GM04504 (cell line): ENCODE measurements around the gene FTSJ3.

ENCODE experiments used
- DNase-seq: peaks from one replicate; pipeline ENCODE4 v3.0.0-alpha.2; 2012; ENCODE audit warnings: low read depth

Gene FTSJ3

GRCh38 chr17:63842540-63843386 is 15.3 kb upstream of the FTSJ3 start, which contains the start of gene SMARCD2:
Gene SMARCD2, minus strand, starts transcription at chr17:63842685. Its CDS starts 11 bp downstream, at chr17:63842674.
- peak; percentile 98 for DNase-seq

GRCh38 chr17:63842173-63842539 is 14.7 kb upstream of the FTSJ3 start:
- DNase-seq: no peak

GRCh38 chr17:63841350-63842172 is 14.1 kb upstream of the FTSJ3 start:
- DNase-seq: no peak

GRCh38 chr17:63840591-63841349 is 13.3 kb upstream of the FTSJ3 start:
- DNase-seq: peak; percentile 38

- peak; percentile 52 for DNase-seq
Measured at GRCh38 chr17:63838631-63839171, 11.2 kb upstream of the FTSJ3 start.

GRCh38 chr17:63837962-63838600 is 10.6 kb upstream of the FTSJ3 start:
- DNase-seq: no peak

- DNase-seq: no peak
Measured at GRCh38 chr17:63837480-63837879, 10.0 kb upstream of the FTSJ3 start.

GRCh38 chr17:63836811-63837210 is 9.3 kb upstream of the FTSJ3 start:
- no peak for DNase-seq

- no peak for DNase-seq
Measured at GRCh38 chr17:63835167-63835720, 7.8 kb upstream of the FTSJ3 start.

- peak; percentile 60 for DNase-seq
Measured at GRCh38 chr17:63834431-63835166, 7.1 kb upstream of the FTSJ3 start.

- DNase-seq: no peak
Measured at GRCh38 chr17:63833741-63834373, 6.4 kb upstream of the FTSJ3 start.

GRCh38 chr17:63833026-63833740 is 5.7 kb upstream of the FTSJ3 start:
- no peak for DNase-seq

GRCh38 chr17:63832455-63832854 is 5.0 kb upstream of the FTSJ3 start:
- DNase-seq: no peak

GRCh38 chr17:63832014-63832413 is 4.6 kb upstream of the FTSJ3 start:
- no peak for DNase-seq

GRCh38 chr17:63831505-63831904 is 4.0 kb upstream of the FTSJ3 start:
- DNase-seq: no peak

GRCh38 chr17:63830904-63831491 is 3.5 kb upstream of the FTSJ3 start:
- DNase-seq: no peak

- no peak for DNase-seq
Measured at GRCh38 chr17:63830278-63830677, 2.8 kb upstream of the FTSJ3 start.

- DNase-seq: no peak
Measured at GRCh38 chr17:63828936-63829335, 1.5 kb upstream of the FTSJ3 start.

GRCh38 chr17:63827801-63828221 is 348 bp upstream of the FTSJ3 start:
- DNase-seq: no peak
